NCI-H524 (cell line): ENCODE measurements around the gene ARRDC3.
"Not testable (repeated sequence)": the region's sequence is repeated elsewhere in the genome, so short reads cannot be mapped to it uniquely, and the experiment has no call there.

Experiments
- DNase-seq, 2 experiments: peaks; one replicate each; lab custom pipeline; 2025; lab: John Stamatoyannopoulos, UW

The ARRDC3 gene

DNA sequence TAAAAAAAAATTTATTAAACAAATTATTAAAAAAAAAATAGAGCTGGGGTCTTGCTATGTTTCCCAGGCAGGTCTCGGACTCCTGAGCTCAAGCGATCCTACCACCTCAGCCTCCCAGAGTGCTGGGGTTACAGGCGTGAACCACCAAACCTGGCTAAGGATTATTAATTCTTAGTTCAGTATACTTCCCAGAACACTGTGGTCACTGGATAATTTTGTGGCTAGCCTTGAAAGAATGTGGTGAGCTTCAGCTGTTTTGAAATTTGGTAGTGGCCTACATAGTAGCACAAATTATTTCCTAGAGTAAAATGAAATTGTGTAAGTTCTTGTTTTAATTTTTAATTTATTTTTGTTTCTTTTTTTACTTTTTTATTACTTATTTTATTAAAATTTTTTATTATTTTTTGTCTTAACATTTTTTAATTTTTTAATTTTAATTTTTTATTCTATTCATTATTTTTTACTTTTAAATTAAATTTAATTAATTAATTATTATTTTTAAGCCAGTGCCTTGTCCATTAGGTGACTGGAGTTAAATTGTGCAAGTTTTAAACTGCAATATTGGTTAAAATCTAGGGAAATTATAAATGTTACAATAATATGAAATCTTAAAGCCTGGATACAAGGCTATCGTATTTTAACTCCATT is 23.0 kb downstream of the ARRDC3 start:
- no peak for DNase-seq

DNA sequence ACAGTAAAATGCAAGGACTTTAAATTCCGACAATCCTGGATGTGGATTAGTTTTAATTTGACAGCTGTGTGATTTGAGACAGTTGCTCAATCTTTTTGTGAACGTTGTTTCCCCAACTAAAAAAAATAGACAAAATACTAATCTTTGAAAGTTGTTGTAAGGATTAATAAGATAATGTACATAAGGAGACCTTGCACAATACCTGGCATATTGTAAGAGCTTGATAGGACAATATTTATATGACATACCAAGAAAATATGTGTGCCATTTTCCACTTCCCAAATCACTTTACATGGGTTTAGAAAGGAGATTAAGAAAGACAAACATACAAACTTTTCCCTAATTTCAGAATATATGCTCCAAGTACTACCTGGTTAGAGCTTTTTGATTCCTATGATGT is 25.3 kb downstream of the ARRDC3 start:
- DNase-seq: peak in 1 of 2 experiments; percentile 39

DNA sequence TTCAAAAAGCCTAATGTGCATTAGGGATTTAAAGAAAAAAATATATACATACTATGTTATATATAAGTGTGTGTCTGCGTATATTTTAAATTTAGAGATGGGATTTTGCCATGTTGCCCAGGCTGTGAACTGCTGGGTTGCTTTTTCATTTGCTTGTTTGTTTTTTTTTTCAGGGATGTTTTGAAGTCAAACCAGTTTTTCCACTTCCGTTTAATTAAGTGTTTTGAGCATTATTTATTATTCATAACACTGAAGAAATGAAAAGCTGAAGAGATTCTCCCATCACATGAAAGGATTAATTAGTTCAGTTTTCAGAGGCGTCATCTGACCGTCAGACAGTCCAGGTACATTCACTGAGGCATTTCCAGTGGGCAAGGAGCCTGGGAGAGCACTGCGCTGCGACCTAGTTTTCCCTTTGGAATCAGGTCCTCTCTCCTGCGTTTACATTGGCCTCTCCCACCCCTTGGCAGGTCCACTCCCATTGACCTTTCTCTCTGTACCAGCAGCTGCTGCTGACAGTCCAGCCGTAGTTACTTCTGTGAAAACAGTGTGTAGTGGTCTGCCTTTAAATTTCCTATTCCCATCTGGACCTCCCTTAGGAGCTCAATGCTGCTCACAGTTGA is 26.0 kb downstream of the ARRDC3 start:
- DNase-seq: peak in 1 of 2 experiments; percentile 39

DNA sequence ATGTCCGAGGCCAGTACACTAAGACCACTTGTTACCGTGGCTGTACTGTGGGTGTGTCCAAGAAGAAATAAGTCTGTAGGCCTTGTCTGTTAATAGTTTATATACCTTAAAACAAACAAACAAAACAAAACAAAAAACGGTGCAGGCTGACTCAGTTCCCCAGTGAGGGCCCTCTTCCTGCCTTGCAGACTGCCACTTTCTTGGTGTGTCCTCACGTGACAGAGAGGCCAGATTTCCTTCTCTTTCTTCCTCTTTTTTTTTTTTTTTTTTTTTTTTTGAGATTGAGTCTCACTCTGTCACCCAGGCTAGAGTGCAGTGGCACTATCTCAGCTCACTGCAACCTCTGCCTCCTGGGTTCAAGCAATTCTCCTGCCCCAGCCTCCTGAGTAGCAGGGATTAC is 28.2 kb downstream of the ARRDC3 start:
- DNase-seq: not testable (repeated sequence)

DNA sequence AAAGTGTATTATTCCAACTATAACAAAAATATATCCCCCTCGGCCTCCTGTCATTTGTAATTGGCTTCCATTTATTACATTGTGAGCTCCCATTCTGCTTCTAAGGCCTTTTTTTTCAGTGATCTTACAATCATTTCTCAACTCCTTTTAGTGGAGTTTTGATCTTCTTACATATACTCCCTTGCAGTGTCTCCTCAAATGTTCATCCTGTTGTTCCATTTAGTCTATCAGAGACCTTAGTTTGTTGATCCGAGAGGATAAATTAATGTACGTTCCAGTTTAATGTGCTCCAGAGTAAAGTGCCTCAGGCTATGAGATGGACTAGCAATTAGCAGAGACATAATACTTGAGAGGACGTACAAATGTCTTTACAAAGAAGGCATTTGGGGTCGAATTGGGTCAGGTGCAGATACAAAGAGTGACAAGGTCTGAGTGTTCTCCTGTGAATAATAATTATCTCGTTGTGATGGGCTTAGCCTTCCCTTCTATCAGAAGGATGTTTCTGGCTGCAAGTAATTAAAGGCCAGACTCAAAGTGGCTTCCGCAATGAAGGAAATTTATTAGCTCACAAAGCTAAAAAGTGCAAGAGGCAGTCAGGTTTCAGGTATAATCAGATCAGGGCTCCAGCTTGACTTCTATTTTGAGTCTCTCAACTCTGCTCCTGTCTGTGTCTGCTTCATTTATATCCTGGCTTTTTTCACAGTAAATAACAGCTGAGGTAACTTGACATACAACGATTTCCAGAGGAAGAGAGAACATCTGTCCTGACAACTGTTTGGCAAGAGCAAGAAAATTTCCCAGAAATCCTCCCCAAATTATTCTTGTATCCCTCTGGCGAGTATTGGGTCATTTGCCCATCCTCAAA is 30.1 kb downstream of the ARRDC3 start:
- no peak for DNase-seq

DNA sequence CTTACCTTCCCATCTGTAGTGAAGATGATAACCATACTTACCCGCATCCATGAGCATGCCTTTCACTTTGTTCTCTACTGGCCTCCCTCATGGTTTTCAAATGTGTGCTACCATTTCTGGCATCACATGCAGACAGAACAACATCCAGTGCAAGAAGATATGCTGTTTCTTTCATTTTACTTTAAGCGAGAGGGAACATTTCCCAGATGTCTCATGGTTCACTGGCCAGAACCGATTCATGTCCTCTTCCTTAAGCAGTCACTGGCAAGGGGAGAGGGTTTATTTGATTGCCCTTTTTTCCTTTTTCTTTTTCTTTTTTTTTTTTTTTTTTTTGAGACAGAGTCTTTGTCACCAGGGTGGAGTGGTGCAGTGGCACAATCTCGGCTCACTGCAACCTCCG is 37.7 kb downstream of the ARRDC3 start:
- no peak for DNase-seq

DNA sequence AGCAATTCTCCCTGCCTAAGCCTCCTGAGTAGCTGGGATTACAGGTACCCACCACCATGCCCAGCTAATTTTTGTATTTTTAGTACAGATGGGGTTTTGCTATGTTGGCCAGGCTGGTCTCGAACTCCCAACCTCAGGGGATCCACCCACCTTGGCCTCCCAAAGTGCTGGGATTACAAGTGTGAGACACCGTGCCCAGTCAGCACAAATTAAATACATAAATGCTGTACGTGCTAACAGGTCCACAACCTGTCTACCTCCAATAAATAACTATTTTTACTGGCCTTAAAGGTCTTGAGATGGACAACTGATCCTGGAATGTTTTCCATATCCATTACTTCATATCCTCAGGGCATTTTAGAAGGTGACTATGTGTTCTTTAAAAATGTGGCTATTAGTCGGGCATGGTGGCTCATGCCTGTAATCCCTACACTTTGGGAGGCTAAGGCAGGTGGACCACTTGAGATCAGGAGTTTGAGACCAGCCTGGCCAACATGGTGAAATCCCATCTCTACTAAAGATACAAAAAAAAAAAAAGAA is 38.4 kb downstream of the ARRDC3 start:
- not testable (repeated sequence) for DNase-seq

DNA sequence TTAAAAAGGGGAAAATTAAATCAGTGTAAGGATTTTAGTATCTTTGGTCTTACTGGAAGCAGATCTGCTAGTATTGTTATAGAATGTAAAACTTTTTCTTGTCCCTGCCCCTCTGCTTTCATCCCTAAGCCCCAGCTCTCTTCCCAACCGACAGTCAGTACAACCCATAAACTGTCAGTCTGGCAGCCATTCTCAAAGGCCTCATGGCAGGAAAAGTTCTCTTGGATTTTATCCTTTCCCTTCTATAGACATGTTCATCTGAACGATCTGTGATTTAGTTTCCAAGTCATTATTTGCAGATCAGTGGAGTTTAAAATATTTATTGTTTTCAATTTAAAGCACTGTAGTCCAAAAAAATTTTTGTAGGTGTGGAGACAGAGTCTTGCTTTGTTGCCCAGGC is 39.2 kb downstream of the ARRDC3 start:
- no peak for DNase-seq

DNA sequence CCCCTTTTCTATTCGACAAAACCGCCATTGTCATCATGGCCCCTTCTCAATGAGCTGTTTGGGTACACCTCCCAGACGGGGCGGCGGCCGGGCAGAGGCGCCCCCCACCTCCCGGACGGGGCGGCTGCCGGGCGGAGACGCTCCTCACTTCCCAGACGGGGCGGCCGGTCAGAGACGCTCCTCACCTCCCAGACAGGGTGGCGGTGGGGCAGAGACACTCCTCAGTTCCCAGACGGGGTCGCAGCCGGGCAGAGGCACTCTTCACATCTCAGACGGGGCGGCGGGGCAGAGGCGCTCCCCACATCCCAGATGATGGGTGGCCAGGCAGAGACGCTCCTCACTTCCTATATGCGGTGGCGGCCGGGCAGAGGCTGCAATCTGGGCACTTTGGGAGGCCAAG is 40.2 kb downstream of the ARRDC3 start:
- DNase-seq: not testable (repeated sequence)

DNA sequence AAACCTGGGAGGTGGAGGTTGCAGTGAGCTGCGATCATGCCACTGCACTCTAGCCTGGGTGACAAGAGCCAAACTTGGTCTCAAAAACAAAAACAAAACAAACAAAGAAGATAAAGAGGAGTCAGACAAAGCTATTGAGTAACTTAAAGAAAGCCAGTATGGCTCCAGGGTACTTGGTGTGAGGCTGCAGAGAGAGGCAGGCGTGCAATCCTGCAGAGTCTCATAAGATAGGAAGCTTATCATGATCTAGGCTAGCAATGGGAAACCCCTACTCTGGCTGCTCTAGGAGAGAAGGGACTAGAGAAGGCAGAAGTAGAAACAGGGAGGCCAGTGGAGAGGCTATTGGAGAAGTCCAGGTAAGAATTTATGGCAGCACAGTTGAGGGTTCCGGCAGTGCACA is 42.0 kb downstream of the ARRDC3 start:
- DNase-seq: no peak

DNA sequence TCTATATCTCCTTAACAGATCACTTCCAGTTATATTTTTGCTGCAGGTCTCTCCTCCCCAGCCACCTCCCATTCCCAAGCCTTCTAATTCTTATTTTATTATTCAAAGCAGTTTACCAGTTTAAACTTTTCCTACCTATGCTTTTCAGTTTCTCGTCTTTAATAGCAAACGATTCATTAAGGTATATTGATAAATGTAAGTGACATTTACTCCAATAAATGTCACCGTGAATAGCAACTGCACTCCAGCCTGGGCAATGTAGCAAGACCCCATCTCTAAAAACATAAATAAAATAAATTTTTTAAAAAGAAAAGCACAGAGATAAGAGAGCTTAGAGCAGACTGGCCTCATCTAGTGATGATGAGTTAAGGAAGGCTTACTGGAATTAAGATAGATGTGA is 42.6 kb downstream of the ARRDC3 start:
- no peak for DNase-seq

DNA sequence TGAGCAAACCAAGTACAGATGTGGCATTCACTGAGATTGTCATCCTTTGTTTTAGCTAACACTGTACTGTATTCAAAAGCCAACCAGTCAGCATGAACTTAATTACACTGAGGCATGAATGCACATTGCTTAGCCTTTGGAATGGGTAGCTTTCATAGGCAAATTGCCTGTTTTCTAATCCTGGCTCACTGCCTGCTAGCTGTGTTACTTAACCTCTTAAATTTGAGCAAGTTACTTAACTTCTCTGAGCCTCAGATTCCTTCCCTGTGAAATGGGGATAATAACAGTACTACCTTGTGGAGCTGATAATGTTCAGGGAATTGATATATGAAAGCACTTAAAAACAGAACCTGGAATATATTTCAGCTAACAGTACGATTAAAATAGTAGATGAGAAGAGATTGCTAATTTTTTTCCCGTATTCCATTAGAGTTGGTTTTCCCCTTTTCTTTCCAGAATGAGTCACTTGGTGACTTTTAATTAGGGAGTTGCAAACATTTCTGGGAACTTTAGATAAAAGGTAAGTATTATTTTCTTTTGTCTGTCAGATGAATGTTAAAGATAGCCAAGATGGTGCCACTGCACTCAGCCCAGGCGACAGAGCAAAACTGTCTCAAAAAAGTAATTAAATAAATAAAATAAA is 43.9 kb downstream of the ARRDC3 start:
- no peak for DNase-seq

DNA sequence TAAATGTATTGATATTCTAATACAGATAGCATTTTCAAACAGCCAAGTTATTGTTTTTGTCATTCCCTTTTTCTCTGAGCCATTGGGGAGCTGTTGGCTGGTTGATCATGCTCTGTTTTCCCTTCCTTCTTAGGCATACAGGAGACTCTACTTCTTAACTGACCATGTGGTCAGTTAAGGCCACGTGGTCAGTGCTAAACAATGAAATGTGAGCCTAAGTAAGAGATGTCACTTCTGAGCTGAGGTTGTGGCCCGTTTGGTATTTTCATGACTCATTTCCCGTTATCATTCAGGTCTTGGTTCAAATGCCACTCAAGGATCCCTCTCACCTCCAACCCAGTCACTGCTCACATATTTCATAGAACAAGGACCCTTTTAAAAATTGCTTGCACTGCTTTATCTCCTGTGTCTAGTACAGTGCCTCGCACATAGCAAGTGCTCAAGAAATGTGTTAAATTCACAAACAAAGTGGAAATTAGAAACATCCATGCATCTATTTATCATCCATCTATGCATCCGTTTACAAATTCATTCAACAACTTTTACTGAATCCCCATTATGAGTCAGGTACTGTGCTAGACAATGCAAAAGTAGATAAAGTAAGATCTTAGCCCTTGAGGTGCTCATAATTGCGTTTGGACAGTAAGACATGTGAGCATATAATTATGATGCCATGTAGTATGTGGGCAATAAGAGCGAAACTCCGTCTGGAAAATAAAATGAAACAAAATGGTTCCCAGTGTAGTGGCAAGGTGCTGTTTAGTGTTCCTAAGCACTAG is 50.7 kb downstream of the ARRDC3 start:
- no peak for DNase-seq

DNA sequence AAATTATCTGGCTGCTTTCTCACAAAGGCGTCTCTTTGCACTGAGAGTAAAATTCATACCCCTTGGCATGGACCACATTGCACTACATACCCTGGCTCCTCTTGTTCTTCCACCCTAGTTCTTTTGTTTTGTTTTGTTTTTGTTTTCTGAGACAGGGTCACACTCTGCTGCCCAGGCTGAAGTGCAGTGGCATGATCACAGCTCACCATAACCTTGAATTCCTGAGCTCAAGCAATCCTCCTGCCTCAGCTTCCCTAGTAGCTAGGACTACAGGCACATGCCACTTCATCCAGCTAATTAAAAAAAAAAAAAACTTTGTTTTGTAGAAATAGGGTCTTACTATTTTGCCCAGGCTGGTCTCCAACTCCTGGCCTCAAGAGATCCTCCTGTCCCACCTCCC is 51.4 kb downstream of the ARRDC3 start:
- DNase-seq: no peak

DNA sequence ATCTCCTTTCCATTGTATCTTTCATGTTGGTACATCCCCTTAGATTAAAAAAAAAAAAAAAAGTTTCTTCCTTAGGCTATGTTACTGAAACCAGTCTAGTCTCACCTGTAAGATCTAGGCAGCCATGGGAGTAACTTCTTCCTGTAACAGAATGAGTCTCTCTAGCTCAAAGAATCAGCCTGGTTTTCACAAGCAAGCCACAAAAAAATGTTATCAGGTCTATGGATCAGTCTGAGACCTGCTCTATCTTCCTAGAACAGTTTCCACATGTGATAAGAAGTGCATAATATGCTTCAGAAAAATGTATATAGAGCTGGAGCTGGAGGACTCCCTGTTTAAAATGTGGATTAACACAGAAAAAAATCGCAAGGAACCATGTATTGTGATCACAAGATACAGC is 53.8 kb downstream of the ARRDC3 start:
- no peak for DNase-seq

DNA sequence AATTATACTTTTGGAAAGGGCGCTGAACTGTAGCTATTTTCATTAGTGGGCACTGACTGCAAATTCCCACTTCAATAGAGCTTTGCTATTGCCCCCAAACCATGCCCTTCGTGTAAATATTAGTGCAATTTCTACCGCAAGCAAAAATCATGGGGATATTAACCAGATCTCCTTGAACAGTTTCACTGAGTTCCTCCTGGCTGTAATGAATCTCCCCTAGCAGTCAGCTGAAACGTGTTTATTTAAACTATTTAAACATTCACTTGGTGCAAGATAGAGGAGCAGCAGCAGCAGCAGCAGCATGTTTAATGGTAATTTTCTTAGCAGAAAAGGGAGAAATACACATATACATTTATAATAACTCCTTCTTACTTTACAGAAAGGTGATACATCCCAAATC is 54.4 kb downstream of the ARRDC3 start:
- no peak for DNase-seq

DNA sequence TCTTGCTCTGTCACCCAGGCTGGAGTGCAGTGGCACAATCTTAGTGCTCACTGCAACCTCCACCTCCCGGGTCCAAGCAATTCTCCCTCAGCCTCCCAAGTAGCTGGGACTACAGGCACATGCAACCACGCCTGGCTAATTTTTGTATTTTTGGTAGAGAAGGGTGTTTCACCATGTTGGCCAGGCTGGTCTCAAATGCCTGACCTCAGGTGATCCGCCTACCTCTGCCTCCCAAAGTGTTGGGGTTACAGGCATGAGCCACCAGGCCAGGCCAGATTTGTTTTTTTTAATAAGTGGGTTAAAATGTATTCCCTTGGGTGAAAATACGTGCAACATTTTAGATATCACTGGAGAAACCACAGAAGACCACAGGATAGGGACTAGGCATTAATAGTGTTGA is 60.1 kb downstream of the ARRDC3 start:
- DNase-seq: not testable (repeated sequence)

DNA sequence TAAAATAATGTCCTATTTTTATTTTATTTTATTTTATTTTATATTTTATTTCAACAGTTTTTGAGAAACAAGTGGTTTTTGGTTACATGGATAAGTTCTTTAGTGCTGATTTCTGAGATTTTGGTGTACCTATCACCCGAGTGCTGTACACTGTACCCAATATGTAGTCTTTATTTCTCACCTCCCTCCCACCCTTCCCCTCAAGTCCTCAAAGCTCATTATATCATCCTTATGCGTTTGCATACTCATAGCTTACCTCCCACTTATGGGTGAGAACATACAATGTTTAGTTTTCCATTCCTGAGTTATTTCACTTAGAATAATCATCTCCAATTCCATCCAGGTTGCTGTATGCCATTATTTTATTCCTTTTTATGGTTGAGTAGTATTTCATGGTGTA is 63.5 kb downstream of the ARRDC3 start:
- no peak for DNase-seq

DNA sequence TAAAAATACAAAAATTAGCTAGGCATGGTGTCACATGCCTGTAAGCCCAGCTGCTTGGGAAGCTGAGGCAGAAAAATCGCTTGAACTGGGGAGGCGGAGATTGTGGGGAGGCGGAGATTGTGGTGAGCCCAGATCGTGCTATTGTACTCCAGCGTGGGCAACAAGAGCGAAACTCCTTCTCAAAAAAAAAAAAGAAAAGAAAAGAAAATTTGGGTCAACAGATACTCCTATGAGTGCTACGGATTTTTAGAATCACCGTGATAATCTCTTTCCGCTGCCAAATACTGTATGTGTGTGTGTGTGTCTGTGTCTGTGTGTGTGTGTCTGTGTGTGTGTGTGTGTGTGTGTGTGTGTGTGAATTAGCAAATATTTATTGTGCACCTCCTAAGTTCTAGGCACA is 64.4 kb downstream of the ARRDC3 start:
- DNase-seq: no peak
